HT-29 (cell line): Measurements from ENCODE around the gene TOLLIP. TPM values are rescaled to one million over a fixed set of nuclear protein-coding genes. Genes with fewer than 3 reads are reported as not detected.

ENCODE experiments used
- DNase-seq: peaks from one replicate; pipeline ENCODE4 v3.0.0-alpha.2; 2015; ENCODE audit warnings: low spot score
- total RNA-seq: library from RNA; depleted of rRNA; stranded (reverse); fragments of >200 nt; shearing (Covaris generic); gene quantifications from 2 replicates; pipeline ENCODE4 v1.2.3, GENCODE V29; 2014

Gene TOLLIP
- total RNA-seq, 1 experiment from 2014 or later = 53.6 TPM

DNA sequence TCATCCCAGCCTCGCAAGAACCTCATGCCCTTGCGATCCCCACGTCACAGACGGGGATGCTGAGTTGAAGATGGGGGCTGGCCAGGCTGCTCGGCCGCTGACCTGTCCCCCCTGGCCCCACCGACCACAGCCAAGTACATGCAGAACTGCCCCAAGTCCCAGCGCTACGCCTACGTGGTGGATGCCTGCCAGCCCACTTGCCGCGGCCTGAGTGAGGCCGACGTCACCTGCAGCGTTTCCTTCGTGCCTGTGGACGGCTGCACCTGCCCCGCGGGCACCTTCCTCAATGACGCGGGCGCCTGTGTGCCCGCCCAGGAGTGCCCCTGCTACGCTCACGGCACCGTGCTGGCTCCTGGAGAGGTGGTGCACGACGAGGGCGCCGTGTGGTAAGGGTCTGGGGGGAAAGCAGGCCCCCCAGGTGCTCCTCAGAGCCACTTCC, 76.5 kb downstream of the TOLLIP start:
- DNase-seq = no peak

DNA sequence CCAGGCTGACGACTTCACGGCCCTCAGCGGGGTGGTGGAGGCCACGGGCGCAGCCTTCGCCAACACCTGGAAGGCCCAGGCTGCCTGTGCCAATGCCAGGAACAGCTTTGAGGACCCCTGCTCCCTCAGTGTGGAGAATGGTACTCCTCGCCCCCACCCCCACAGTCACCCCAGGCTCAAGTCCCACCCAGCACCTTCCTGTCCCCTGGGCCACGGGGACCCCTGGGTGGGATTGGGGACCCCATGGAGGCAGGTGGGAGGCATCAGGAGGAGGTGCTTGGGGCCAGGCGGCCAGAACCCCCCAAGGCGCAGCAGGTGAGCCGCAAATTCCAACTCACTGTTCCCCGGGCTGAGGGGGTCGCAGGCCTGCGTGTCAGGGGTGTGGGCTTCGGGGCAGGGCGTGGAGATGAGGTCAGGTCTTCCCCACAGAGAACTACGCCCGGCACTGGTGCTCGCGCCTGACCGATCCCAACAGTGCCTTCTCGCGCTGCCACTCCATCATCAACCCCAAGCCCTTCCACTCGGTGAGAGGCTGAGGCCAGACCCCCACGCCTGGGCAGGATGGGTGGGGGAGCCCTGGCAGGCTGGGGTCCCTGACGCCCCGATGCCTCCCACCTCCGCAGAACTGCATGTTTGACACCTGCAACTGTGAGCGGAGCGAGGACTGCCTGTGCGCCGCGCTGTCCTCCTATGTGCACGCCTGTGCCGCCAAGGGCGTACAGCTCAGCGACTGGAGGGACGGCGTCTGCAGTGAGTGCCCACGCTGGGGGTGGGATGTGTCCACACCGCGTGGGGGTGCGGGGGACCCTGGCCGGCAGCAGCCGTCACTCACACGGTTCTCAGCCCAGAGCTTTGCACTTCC, 77.2 kb downstream of the TOLLIP start:
- no peak for DNase-seq

DNA sequence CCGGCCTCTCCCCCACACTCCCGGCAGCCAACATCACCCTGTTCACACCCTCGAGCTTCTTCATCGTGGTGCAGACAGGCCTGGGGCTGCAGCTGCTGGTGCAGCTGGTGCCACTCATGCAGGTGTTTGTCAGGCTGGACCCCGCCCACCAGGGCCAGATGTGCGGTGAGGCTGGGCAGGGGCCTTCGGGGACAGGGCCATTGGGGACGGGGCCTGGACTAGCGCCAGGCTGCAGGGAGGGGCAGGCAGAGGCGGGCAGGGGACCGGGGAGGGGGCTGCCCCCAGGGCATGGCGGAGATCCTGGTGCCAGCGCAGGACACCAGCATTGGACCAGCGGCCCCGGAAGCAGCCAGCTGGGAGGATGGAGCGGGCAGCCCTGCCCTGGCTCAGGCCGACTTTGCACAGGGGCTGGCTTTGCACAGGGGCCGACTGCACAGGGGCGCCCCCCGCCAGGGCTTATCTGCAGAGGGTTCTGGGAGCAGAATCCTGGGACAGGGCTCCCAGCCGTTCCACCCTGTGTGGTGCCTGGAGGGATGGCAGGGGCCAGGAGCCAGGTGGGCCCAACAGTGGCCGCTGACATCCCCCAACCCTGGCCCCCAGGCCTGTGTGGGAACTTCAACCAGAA, 77.9 kb downstream of the TOLLIP start:
- no peak for DNase-seq

DNA sequence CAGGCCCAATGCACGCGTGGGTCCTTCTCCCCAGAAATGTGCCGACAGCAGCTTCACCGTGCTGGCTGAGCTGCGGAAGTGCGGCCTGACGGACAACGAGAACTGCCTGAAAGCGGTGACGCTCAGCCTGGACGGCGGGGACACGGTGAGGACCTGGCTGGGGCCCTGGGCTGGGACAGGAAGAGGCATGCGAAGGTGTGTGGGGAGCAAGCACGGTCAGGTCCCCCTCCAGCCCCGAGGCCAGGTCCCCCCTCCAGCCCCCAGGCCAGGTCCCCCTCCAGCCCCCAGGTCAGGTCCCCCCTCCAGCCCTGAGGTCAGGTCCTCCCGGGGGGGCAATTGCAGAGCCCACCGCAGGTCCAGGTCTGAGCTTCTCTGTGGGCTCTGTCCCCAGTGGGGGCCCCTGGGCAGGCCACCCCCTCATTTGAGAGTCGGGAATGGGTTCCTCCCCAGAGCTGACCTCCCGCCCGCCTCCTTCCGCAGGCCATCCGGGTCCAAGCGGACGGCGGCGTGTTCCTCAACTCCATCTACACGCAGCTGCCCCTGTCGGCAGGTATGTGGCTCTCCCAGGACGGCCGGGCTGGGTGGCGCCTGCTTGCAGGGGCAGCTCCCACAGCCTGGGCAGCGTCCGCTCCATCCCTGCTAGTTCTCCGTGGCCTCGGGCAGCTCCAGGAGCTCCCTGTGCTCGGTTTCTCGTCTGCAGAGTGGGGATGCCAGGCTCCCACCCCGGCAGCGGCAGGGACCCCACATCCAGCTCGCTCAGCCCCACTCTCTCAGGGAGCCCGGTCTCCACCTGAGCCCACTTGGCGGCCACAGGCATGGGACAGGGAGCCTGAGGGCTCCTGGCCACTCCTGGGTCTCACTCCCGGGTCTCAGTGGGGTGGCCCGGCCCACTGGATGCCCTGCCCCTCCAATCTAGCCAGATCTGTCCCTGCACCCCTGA, 78.7 kb downstream of the TOLLIP start:
- no peak for DNase-seq

DNA sequence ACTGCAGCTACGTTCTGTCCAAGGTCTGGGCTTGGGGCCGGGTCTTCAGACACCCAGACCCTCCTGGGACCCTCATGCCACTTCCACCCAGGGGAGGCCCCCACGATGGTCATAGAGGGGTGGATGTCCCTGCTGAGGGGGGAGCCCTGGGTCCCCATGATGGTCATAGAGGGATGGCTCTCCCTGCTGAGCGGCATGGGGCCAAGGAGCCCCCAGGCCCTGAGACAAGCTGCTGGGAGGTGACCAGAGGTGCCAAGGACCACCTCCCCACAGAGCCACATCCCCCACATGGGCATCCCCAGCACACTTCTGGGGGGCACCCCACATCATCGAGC, 79.3 kb downstream of the TOLLIP start:
- DNase-seq = no peak

DNA sequence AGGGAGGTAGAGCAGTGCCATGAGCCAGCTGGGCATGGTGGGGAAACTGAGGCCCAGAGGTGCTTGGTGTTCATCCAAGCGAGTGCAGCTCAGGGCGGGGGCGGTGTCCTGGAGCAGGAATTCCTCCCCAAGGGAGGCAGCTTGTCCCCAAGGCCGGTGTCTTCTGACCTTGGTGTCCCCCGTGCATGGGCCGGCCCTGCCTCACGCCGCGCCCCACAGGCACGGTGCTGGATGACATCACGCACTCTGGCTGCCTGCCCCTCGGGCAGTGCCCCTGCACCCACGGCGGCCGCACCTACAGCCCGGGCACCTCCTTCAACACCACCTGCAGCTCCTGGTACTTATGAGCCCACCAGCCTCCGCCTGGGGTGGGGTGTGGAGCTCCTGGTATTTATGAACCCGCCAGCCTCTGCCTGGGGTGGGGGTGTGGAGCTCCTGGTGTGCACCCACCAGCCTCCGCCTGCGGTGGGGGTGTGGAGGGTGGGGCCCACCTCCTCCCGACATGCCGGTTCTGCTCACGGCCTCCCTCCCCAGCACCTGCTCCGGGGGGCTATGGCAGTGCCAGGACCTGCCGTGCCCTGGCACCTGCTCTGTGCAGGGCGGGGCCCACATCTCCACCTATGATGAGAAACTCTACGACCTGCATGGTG, 79.8 kb downstream of the TOLLIP start:
- DNase-seq = no peak

DNA sequence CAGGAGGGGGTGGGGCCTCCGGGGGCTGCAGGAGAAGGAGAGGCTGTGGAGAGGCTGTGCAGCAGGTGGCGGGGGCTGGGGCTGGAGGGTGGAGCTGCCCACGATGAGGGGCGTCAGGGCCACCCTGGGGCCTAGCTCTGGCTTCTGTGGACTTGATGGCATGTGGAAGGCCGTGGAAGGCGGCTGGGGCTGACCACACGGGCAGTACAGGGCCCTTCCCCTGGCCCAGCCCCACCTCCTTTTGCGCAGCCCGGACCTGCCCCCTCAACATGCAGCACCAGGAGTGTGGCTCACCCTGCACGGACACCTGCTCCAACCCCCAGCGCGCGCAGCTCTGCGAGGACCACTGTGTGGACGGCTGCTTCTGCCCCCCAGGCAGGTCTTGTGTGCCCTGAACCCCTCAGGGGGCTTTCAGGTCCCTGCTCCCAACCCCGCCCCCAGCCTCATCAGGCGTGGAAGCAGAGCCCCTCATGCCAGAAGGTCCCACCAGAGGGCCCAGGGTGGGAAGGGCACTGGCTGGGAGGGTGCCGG, 80.4 kb downstream of the TOLLIP start:
- no peak for DNase-seq

DNA sequence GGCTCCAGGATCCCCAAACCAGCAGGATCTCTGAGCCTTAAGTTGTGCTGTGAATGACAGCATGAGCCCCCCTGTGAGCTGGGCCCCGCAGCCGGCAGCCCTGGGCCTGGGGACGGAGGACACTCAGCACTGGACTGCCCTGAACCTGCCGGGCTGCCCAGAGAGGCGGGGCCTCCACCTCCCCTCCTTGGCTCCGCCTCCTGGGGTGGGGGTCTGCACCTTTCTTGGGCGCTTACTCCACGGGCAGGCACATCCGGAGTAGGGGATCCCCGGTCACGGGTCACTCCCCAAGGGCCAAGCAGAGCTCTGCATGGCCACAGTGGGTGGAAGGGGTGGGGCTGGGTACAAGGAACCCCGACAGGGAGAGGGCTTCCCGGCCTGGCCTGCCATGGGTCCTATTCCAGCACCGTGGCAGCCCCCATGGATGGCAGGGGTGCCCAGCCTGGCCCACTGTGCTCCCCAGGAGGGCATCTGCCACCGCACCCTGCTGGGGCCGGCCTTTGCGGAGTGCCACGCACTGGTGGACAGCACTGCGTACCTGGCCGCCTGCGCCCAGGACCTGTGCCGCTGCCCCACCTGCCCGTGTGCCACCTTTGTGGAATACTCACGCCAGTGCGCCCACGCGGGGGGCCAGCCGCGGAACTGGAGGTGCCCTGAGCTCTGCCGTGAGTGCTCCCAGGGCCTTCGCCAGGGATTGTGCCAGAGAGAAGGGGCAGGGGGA, 81.2 kb downstream of the TOLLIP start:
- DNase-seq = no peak

DNA sequence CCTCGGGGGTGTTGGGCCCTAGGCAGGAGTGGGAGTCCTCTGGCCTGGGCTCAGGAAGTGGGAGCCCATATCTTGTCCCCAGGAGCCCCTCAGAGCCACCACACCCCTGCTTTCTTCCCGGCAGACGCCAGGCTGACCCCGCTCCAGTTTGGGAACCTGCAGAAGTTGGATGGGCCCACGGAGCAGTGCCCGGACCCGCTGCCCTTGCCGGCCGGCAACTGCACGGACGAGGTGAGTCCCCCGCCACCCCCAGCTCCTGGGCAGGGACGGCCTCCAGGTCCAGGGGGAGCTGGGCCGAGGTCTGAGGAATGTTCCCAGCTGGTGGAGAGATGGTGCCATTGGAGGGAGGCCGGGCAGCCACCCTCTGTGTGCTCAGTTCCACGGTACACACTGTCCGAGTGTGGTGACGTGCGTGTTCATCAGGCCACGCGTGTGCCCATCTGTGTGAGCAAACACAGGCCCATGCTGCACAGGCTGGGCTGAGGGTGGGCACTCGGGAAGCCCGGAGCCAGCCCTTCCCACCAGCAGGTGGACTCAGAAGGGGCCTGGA, 81.8 kb downstream of the TOLLIP start:
- no peak for DNase-seq

DNA sequence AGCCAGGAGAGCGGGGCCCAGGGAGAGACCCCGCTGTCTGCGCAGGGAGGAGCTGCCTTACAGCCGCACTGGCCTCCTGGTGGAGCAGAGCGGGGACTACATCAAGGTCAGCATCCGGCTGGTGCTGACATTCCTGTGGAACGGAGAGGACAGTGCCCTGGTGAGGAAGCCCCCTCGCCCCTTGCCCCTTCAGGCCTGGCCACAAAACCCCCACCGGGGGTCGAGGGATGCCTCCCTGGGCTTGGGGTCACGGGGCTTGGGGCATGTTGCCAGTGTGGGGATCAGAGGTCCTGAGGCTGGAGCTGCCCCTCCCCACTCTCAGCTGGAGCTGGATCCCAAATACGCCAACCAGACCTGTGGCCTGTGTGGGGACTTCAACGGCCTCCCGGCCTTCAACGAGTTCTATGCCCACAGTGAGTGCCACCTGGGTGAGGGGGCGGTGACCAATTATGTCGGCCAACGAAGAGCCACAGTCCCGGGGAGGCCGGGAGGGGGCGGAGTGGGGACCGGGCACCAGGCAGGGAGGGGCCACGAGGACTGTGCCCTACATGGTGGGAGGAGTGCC, 82.4 kb downstream of the TOLLIP start:
- DNase-seq = no peak

DNA sequence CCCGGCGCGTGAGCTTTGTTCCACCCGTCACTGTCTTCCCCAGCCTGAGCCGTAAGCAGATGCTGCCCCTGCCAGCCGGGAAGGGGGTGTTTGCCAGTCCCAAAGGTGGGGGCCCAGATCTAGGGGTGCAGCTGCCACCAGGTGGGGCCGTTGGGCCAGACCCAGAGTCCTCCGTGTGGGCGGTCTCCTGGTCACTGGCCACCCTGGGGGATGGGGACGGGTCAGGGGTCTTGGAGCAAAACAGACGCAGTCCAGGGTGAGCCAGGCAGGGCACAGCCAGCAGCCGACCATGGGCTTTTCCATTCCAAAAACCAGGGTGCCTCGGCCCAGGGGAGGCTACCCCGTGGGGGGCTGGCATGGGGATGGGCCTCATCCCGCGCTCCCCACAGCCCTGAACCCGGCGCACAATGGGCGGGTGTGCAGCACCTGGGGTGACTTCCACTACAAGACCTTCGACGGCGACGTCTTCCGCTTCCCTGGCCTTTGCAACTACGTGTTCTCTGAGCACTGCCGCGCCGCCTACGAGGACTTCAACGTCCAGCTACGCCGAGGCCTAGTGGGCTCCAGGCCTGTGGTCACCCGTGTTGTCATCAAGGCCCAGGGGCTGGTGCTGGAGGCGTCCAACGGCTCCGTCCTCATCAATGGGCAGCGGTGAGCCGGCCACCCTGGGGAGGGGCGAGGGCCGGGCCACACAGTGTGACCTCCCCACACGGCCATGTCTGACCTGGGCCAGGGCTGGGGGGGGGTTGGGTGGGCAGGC, 83.0 kb downstream of the TOLLIP start:
- no peak for DNase-seq

DNA sequence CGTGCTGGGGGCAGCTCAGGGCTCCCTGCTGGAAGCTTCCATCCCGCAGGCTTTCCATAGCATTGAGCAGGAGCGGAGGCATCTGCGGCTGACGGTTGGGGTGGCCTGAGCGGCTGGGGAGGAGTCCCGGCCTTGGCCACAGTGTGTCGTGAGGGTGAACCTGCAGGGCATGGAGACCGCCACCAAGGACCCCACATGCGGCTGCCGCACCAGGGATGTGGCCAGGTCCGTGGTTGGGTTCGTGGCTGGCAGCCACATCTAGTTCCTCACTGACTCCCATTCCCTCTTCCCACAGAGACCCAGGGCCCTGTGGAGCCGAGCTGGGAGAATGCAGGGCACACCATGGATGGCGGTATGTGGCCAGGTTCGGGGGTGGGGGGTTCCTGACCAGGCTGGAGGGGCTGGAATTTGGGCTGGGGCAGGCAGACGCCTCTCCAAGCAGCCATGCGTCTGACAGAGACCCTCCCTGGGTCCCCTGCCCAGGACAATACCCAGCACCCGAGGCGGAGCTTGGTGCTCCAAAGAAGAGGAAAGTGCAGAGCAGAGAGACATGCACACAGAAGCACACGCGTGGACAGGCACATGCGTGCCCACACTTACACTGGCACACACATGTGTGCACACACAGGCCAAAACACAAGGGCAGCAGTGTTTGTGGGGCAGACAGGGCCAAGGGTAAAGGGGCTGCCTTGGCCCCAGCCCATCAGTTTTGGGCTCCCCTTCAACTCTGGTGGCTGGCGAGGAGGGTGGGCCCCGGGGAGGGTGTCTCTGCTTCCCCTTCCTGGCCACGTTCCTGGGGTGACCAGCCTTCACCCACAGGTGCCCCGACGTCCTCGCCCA, 83.8 kb downstream of the TOLLIP start:
- no peak for DNase-seq

DNA sequence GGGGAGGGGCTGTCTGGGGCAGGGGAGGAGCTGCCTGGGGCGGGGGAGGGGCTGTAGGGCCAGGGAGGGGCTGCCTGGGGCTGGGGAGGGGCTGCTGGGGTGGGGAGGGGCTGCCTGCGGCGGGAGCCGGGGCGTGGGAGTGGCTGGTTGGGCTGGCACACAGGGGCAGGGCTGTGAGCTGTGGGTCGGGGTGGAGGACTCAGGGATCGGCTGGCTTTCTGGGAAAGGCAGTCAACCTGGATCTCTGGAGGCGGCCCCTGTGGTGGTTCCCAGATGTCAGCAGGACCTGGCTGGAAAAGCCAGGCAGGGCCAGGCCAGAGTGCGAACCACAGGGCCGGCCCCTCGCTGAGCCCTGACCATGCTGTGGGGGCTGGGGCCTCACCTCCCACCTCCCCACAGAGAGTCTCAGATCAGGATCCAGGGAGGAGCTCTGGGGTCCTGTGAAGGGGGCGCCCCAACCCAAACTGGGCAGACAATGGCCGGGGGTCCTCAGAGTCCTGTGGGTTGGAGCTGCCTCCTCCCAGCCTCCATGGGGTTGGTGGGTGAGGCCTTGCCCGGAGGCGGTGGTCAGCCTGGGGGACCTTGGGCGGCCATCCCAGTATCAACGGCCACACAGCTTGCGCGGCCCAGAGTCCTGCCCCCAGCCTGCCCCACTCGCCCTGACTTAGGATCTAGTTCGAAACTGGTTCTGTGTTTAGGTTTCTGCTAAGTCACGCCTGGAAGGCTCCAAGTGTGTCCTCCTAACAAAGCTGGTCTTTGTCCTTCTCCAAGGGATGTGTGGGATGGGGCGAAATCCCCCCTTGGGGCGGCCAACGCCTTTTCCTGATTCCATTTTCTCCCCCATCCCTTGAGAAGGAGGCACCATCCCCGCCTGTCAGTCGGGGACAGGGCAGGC, 84.7 kb downstream of the TOLLIP start:
- no peak for DNase-seq
